OCI-LY3 (cell line): ENCODE results near the gene TPI1.

Experiments used
- H2AFZ ChIP-seq: fragments of 200-600, 300-600 bp; shearing (Covaris generic); 2 replicates; pipeline ENCODE4 v1.6.0; 2014; ENCODE audit warnings: antibody characterized with exemption, low read depth, low read length
- H3K27ac ChIP-seq: fragments of 200-600, 300-600 bp; sonication (generic); 2 replicates; pipeline ENCODE4 v1.5.1; 2014; ENCODE audit warnings: mild to moderate bottlenecking, low read length, moderate library complexity, mixed read lengths
- H3K27me3 ChIP-seq: fragments of 200-600, 300-600 bp; sonication (generic); 2 replicates; pipeline ENCODE4 v1.6.1; 2014; ENCODE audit warnings: low read depth, low read length, mixed read lengths
- H3K36me3 ChIP-seq: fragments of 200-600, 300-600 bp; sonication (generic); replicated peaks from 2 replicates; pipeline ENCODE3; 2014; ENCODE audit warnings: low read depth, low read length, mixed read lengths
- H3K4me1 ChIP-seq: fragments of 300-600, 200-600 bp; sonication (generic); 2 replicates; pipeline ENCODE4 v1.6.1; 2014; ENCODE audit warnings: low read length, mixed read lengths
- H3K4me2 ChIP-seq: fragments of 200-600, 300-600 bp; sonication (generic); 2 replicates; pipeline ENCODE4 v1.6.1; 2014; ENCODE audit warnings: low read length, mixed read lengths
- H3K4me3 ChIP-seq: fragments of 300-600, 200-600 bp; sonication (generic); 2 replicates; pipeline ENCODE4 v1.5.1; 2014; ENCODE audit warnings: antibody characterized with exemption, mild to moderate bottlenecking, low read length, moderate library complexity
- H3K79me2 ChIP-seq: fragments of 300-600, 200-600 bp; shearing (Covaris generic); 2 replicates; pipeline ENCODE4 v1.6.1; 2014; ENCODE audit warnings: mild to moderate bottlenecking, low read length, mixed read lengths
- H3K9ac ChIP-seq: fragments of 300-600, 200-600 bp; shearing (Covaris generic); 2 replicates; pipeline ENCODE4 v1.6.0; 2014; ENCODE audit warnings: mild to moderate bottlenecking, low read length, moderate library complexity
- H3K9me3 ChIP-seq: fragments of 200-600, 300-600 bp; shearing (Covaris generic); 2 replicates; pipeline ENCODE4 v1.6.1; 2014; ENCODE audit warnings: low read length, mixed read lengths; ENCODE audit not compliant: insufficient read depth
- H4K20me1 ChIP-seq: fragments of 200-600, 300-600 bp; sonication (generic); 2 replicates; pipeline ENCODE4 v1.6.1; 2016; ENCODE audit warnings: low read length, mixed read lengths; ENCODE audit not compliant: insufficient read depth
- EZH2phosphoT487 ChIP-seq: fragments of 200-600 bp; shearing (Covaris generic); IDR thresholded peaks from 2 replicates; pipeline ENCODE4 v1.6.1; 2018; ENCODE audit warnings: antibody characterized with exemption, mixed run types, low read depth
- TF ChIP-seq, protein P1 (sequence below): fragments of 200-600, 300-600 bp; sonication (generic); IDR thresholded peaks from 2 replicates; pipeline ENCODE4 v1.5.1; 2014; ENCODE audit warnings: antibody characterized with exemption, low read length, low read depth

The TPI1 gene

DNA sequence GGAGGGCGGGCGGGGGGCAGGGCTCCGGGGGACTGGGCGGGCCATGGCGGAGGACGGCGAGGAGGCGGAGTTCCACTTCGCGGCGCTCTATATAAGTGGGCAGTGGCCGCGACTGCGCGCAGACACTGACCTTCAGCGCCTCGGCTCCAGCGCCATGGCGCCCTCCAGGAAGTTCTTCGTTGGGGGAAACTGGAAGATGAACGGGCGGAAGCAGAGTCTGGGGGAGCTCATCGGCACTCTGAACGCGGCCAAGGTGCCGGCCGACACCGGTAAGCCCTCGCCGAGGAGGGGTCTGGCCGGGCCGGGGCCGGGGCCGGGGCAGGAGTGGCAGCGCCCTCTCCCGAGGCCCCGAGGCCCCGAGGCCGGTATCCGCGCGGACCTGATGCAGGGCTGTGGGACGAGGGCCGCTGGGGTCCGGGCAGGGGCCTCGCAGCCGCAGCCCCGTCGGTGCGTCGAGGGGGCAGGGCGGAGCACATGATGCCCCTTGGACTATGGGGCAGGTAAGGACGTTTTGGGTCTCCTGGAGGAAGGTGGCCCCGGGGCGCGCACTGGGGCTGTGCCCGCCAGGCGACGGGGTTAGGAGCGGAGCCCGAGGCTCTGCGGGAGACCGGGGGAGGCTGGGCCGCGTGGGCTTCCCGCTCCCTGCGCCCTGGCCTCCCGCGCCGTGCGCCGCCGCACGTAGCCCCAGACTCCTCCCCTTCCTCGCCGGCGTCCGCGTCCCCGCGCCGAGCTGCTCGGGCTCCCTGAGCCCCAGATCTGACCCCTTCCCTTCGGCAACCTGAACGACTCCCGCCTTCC is at the start of gene TPI1:
Gene TPI1, plus strand, starts transcription at position 119 of the 798 bp plus-strand sequence. Its CDS starts 36 bp downstream, at position 155.
- H2AFZ ChIP-seq: 0 out of 2 replicates have a peak within 1 kb of the TSS, but pooled peaks have one; percentile 60
- peaks cover 36% of the 10 kb centered on the region for H4K20me1 ChIP-seq
- H3K9ac ChIP-seq: peak within 1 kb of the TSS; percentile 99
- H3K79me2 ChIP-seq: peaks cover 25% of the 10 kb centered on the region
- peak within 1 kb of the TSS; percentile 100 for H3K4me2 ChIP-seq
- peaks cover 51% of the 10 kb centered on the region for H3K36me3 ChIP-seq
- H3K4me3 ChIP-seq: peak within 1 kb of the TSS; percentile 100
- H3K9me3 ChIP-seq: no peaks in the 10 kb centered on the region
- peak within 1 kb of the TSS; percentile 79 for H3K27ac ChIP-seq
- H3K27me3 ChIP-seq: no peaks in the 10 kb centered on the region
- TF ChIP-seq EZH2phosphoT487: no peak
- TF ChIP-seq, protein P1, sequence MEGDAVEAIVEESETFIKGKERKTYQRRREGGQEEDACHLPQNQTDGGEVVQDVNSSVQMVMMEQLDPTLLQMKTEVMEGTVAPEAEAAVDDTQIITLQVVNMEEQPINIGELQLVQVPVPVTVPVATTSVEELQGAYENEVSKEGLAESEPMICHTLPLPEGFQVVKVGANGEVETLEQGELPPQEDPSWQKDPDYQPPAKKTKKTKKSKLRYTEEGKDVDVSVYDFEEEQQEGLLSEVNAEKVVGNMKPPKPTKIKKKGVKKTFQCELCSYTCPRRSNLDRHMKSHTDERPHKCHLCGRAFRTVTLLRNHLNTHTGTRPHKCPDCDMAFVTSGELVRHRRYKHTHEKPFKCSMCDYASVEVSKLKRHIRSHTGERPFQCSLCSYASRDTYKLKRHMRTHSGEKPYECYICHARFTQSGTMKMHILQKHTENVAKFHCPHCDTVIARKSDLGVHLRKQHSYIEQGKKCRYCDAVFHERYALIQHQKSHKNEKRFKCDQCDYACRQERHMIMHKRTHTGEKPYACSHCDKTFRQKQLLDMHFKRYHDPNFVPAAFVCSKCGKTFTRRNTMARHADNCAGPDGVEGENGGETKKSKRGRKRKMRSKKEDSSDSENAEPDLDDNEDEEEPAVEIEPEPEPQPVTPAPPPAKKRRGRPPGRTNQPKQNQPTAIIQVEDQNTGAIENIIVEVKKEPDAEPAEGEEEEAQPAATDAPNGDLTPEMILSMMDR: no peak
- peaks cover 43% of the 10 kb centered on the region for H3K4me1 ChIP-seq

DNA sequence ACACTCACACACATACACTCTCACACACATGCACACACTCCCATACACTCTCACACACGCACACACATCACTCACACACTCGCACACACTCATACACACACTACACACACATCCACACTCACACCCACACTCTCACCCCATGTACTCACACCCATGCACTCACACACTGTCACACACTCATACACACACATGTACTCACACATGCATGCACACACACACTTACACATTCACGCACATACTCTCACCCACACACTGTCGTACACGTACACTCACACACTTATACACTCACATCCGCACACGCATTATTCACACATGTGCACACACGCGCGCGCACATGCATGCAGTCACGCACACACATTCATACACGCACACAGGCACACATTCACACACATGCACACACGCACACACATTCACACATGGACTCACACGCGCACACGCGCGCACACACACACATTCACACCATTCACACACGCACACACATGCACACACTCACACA is 49.6 kb upstream of the TPI1 start:
- Histone ChIP-seq H4K20me1 (no peaks in the 10 kb centered on the region), H3K9ac (no peak overlapping the region), H3K4me1 (peaks cover 13% of the 10 kb centered on the region), H3K27ac (no peak overlapping the region), H3K36me3 (no peaks in the 10 kb centered on the region), H2AFZ (no peak overlapping the region), H3K79me2 (no peaks in the 10 kb centered on the region), H3K4me3 (no peak overlapping the region), H3K9me3 (no peaks in the 10 kb centered on the region), H3K4me2 (no peak overlapping the region), H3K27me3 (peaks cover 43% of the 10 kb centered on the region)
- TF ChIP-seq, protein P1: no peak
- no peak for TF ChIP-seq EZH2phosphoT487

DNA sequence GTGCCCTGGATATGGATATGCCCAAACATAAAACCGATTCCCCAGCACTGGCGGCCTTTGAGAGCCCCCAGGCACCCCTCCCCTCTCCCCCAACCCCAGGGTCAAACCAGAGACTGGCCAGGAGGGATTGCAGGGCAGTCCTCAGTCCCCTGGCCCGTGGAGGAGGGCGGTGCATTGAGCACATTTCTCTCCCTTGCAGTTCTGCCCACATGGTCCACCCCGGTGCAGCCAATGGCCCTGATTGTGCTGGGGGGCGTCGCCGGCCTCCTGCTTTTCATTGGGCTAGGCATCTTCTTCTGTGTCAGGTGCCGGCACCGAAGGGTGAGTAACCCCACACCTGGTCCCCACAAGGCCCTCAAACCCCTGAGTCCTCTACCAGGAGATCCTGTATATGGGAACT is 49.1 kb upstream of the TPI1 start:
- no peaks in the 10 kb centered on the region for H3K36me3 ChIP-seq
- H4K20me1 ChIP-seq: no peaks in the 10 kb centered on the region
- peaks cover 47% of the 10 kb centered on the region for H3K27me3 ChIP-seq
- peaks cover 7% of the 10 kb centered on the region for H3K4me1 ChIP-seq
- H3K9me3 ChIP-seq: no peaks in the 10 kb centered on the region
- TF ChIP-seq, protein P1: no peak
- no peak for TF ChIP-seq EZH2phosphoT487
- no peaks in the 10 kb centered on the region for H3K79me2 ChIP-seq
- H3K4me2 ChIP-seq: no peak overlapping the region
- H3K9ac ChIP-seq: no peak overlapping the region
- H2AFZ ChIP-seq: no peak overlapping the region
- no peak overlapping the region for H3K4me3 ChIP-seq
- no peak overlapping the region for H3K27ac ChIP-seq

DNA sequence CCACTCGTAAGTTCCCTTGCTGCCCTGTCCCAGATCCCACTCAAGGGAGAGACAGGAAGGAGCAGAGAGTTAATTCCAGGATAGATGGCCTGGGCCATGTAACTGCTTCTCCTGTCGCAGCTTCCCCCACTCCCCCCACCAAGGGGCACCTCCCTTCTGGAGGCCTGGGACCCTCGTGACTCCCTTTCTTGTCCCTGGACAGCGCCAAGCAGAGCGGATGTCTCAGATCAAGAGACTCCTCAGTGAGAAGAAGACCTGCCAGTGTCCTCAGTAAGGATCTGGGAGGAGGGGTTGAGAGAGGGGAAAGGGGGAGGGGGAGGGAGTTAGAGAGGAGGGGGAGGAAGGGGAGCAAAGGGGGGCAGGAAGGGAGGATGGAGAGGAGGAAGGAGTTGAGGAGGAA is 48.7 kb upstream of the TPI1 start:
- H3K4me3 ChIP-seq: no peak overlapping the region
- H3K9ac ChIP-seq: no peak overlapping the region
- no peaks in the 10 kb centered on the region for H3K9me3 ChIP-seq
- peaks cover 47% of the 10 kb centered on the region for H3K27me3 ChIP-seq
- no peak overlapping the region for H3K27ac ChIP-seq
- H4K20me1 ChIP-seq: no peaks in the 10 kb centered on the region
- H2AFZ ChIP-seq: no peak overlapping the region
- no peaks in the 10 kb centered on the region for H3K36me3 ChIP-seq
- H3K4me1 ChIP-seq: peaks cover 6% of the 10 kb centered on the region
- H3K79me2 ChIP-seq: no peaks in the 10 kb centered on the region
- TF ChIP-seq EZH2phosphoT487: no peak
- TF ChIP-seq, protein P1: no peak
- H3K4me2 ChIP-seq: no peak overlapping the region
